T47D (cell line): ENCODE results near the gene TMEM154.

ENCODE experiments used
- DNase-seq, 2 experiments: peaks; one replicate each; pipeline versions ENCODE4 v3.0.0 to v3.0.0-alpha.2; 2011 to 2012; ENCODE audit warnings: low read depth in 1 of 2, low spot score in 1 of 2
- JUND ChIP-seq: IDR thresholded peaks from 2 replicates; pipeline ENCODE4 v1.6.1; 2012; ENCODE audit warnings: low read depth
- in situ Hi-C: cut with HindIII; loops from 2 replicates; pipeline ENCODE4 v1.10.0; 2016; ENCODE audit warnings: low sequenced_read_pairs, low pct_unique_long_range_greater_than_20kb

The TMEM154 gene, protein sequence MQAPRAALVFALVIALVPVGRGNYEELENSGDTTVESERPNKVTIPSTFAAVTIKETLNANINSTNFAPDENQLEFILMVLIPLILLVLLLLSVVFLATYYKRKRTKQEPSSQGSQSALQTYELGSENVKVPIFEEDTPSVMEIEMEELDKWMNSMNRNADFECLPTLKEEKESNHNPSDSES

GRCh38 chr4:152679414-152680281, at the start of gene TMEM154:
Gene TMEM154, minus strand, starts transcription at chr4:152679997. Its CDS starts 64 bp downstream, at chr4:152679933.
- peak; percentile 41 to 72 for DNase-seq
- in situ Hi-C loops, result no loop called here
- no peak for TF ChIP-seq JUND

- DNase-seq, result no peak
- no peak for TF ChIP-seq JUND
- in situ Hi-C loops, result no loop called here
Observed at GRCh38 chr4:152729466-152729865, 49.7 kb upstream of the TMEM154 start.

GRCh38 chr4:152728343-152728742, 48.5 kb upstream of the TMEM154 start:
- DNase-seq, result no peak
- in situ Hi-C loops, result no loop called here
- TF ChIP-seq JUND, result no peak

DNA sequence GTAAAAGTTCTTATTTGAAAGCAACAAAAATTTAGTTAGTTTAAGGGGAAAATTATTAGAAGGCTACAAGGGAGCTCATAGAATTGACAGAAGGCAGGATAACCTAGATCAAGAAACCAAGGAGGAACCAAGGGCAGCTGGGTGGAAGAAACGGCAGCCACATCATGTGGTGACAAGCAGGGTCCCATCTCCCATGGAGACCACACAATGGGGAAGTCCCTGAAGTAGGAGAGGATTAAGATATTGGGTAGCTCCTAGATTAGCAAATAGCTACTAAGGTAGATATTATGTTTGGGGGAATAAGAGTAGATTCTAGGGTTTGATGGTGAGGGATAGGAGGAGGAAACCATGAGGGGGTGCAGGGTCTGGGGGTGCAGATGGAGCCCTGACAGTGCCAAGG, 48.0 kb upstream of the TMEM154 start:
- in situ Hi-C loops, result no loop called here
- TF ChIP-seq JUND, result no peak
- DNase-seq, result no peak

GRCh38 chr4:152724494-152724893, 44.7 kb upstream of the TMEM154 start:
- in situ Hi-C loops, result no loop called here
- no peak for TF ChIP-seq JUND
- DNase-seq, result no peak

DNA sequence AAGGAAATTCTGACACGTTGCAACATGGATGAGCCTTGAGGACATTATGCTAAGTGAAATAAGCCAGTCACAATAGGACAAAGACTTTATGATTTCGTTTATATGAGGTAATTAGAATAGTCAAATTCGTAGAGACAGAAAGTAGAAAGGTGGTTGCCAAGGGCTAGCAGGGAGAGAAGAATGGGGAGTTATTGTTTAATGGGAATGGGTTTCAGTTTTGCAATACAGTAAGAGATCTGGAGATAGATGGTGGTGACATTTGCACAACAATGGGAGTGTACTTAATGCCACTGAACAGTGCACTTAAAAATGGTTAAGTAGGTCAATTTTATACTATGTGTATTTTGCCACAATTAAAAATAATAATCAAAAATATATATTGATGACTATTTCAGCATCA, 43.4 kb upstream of the TMEM154 start:
- DNase-seq, result no peak
- in situ Hi-C loops, result no loop called here
- no peak for TF ChIP-seq JUND

GRCh38 chr4:152719801-152720556, 40.2 kb upstream of the TMEM154 start:
- in situ Hi-C loops, result no loop called here
- peak in 1 of 2 experiments; percentile 13 for DNase-seq
- TF ChIP-seq JUND, result no peak

GRCh38 chr4:152719291-152719690, 39.5 kb upstream of the TMEM154 start:
- DNase-seq, result no peak
- in situ Hi-C loops, result no loop called here
- no peak for TF ChIP-seq JUND

DNA sequence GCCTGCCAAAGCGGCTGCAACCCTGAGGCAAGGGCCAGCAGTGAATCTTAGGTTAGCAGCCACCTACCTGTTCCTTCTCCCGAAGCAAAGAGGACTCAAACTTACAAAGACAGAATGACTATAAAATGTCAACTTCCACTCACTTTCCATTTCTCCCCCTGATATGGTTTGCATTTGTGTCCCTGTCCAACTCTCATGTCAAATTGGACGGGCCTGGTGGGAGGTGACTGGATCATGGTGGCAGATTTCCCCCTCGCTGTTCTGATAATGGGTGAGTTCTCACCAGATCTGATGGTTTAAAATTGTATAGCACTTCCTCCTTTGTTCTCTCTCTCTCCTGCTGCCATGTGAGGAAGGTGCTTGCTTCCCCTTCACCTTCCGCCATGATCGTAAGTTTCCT, 35.3 kb upstream of the TMEM154 start:
- no peak for DNase-seq
- in situ Hi-C loops, result no loop called here
- TF ChIP-seq JUND, result no peak

- no peak for TF ChIP-seq JUND
- in situ Hi-C loops, result no loop called here
Observed at GRCh38 chr4:152713951-152714705, 34.3 kb upstream of the TMEM154 start.

GRCh38 chr4:152709675-152710438, 30.1 kb upstream of the TMEM154 start:
- no peak for TF ChIP-seq JUND
- in situ Hi-C loops, result no loop called here
- no peak for DNase-seq

More at GRCh38 chr4:152713951-152714705, 34.3 kb upstream of the TMEM154 start:
- DNase-seq, result no peak
